IMR-90 (cell line): ENCODE measurements around the gene PAX5. TPM values are rescaled to one million over a fixed set of nuclear protein-coding genes. Genes with fewer than 3 reads are reported as not detected.

Experiments
- ATAC-seq: fragments of 200-7000 bp; cut with Tn5 transposase; 2 replicates; pipeline ENCODE4 v1.9.1; 2020; ENCODE audit warnings: low read depth, mild to moderate bottlenecking, moderate library complexity
- BruUV-seq: library from RNA; stranded (reverse); fragments of 400-500 nt; replicated peaks from 2 replicates; lab custom pipeline; 2021; lab: Mats Ljungman, UMichigan
- CTCF ChIA-PET: fragments of 300-600 bp; formaldehyde crosslinking; extraction: SDS; loops from one replicate; lab custom pipeline; 2021; ENCODE audit warnings: antibody characterized with exemption; lab: Yijun Ruan, JAX
- POLR2A ChIA-PET: fragments of 300-600 bp; sonication (Branson Sonifier 250); formaldehyde crosslinking; loops from one replicate; lab custom pipeline; 2022; ENCODE audit warnings: antibody characterized with exemption; ENCODE audit not compliant: unreplicated experiment; lab: Charles Lee
- DNase-seq: peaks from one replicate; pipeline ENCODE4 v3.0.0; 2013
- H2AFZ ChIP-seq: replicated peaks from 2 replicates; pipeline ENCODE3; 2013; ENCODE audit warnings: low read length, mild to moderate bottlenecking; ENCODE audit not compliant: poor library complexity
- H2AK5ac ChIP-seq: 2 replicates; pipeline ENCODE4 v1.6.1; 2013; ENCODE audit warnings: low read depth, low read length, inconsistent platforms
- H2AK9ac ChIP-seq: replicated peaks from 2 replicates; pipeline ENCODE3; 2013; ENCODE audit warnings: mild to moderate bottlenecking, low read depth, low read length, moderate library complexity; ENCODE audit not compliant: poor library complexity
- H2BK120ac ChIP-seq: 2 replicates; pipeline ENCODE4 v1.6.1; 2013; ENCODE audit warnings: low read depth, low read length, inconsistent platforms
- H2BK15ac ChIP-seq: 3 replicates; pipeline ENCODE4 v1.6.1; 2013; ENCODE audit warnings: low read depth, low read length, inconsistent platforms
- H2BK20ac ChIP-seq: 2 replicates; pipeline ENCODE4 v1.6.1; 2013; ENCODE audit warnings: low read depth, mild to moderate bottlenecking, inconsistent platforms, low read length, moderate library complexity
- H2BK5ac ChIP-seq: 2 replicates; pipeline ENCODE4 v1.6.1; 2013; ENCODE audit warnings: mild to moderate bottlenecking, low read depth, low read length, inconsistent platforms; ENCODE audit not compliant: poor library complexity, severe bottlenecking
- H3K14ac ChIP-seq: replicated peaks from 2 replicates; pipeline ENCODE4 v1.6.1; 2013; ENCODE audit warnings: low read depth, low read length, inconsistent platforms
- H3K18ac ChIP-seq: 2 replicates; pipeline ENCODE4 v1.6.1; 2013; ENCODE audit warnings: low read depth, low read length, control low read depth
- H3K23ac ChIP-seq: 2 replicates; pipeline ENCODE4 v1.6.1; 2013; ENCODE audit warnings: low read depth, low read length, inconsistent platforms
- H3K27ac ChIP-seq: 2 replicates; pipeline ENCODE4 v1.5.1; 2013; ENCODE audit warnings: mild to moderate bottlenecking, control low read depth, low read length; ENCODE audit not compliant: insufficient read depth
- H3K27me3 ChIP-seq: 2 replicates; pipeline ENCODE4 v1.6.1; 2013; ENCODE audit warnings: low read length; ENCODE audit not compliant: control insufficient read depth, insufficient read depth
- H3K36me3 ChIP-seq: 2 replicates; pipeline ENCODE4 v1.6.1; 2013; ENCODE audit warnings: low read length, mixed read lengths; ENCODE audit not compliant: control insufficient read depth, insufficient read depth
- H3K4ac ChIP-seq: 2 replicates; pipeline ENCODE4 v1.6.1; 2013; ENCODE audit warnings: low read depth, low read length, inconsistent platforms
- H3K4me1 ChIP-seq: 2 replicates; pipeline ENCODE4 v1.6.1; 2013; ENCODE audit warnings: low read length, mixed read lengths; ENCODE audit not compliant: control insufficient read depth, insufficient read depth
- H3K4me2 ChIP-seq: 2 replicates; pipeline ENCODE4 v1.6.1; 2013; ENCODE audit warnings: low read depth, mild to moderate bottlenecking, control low read depth, low read length, moderate library complexity
- H3K4me3 ChIP-seq: 2 replicates; pipeline ENCODE4 v1.5.1; 2013; ENCODE audit warnings: low read depth, mild to moderate bottlenecking, control low read depth, low read length, moderate library complexity; ENCODE audit not compliant: insufficient read depth
- H3K56ac ChIP-seq: 2 replicates; pipeline ENCODE4 v1.6.1; 2013; ENCODE audit warnings: low read length, inconsistent platforms; ENCODE audit not compliant: insufficient read depth; ENCODE audit errors: extremely low read depth
- H3K79me1 ChIP-seq, 2 experiments: 2 replicates each; pipeline ENCODE4 v1.6.1; 2013; ENCODE audit warnings: low read length in 2 of 2, inconsistent platforms in 1 of 2, low read depth in 1 of 2
- H3K9ac ChIP-seq: 2 replicates; pipeline ENCODE4 v1.6.1; 2013; ENCODE audit warnings: low read depth, low read length, control low read depth
- H3K9me1 ChIP-seq: 2 replicates; pipeline ENCODE4 v1.6.1; 2013; ENCODE audit warnings: low read length, inconsistent platforms; ENCODE audit not compliant: insufficient read depth
- H3K9me3 ChIP-seq: 2 replicates; pipeline ENCODE4 v1.6.1; 2013; ENCODE audit warnings: low read length; ENCODE audit not compliant: control insufficient read depth, insufficient read depth
- H4K20me1 ChIP-seq: 2 replicates; pipeline ENCODE4 v1.6.1; 2013; ENCODE audit warnings: low read length, inconsistent platforms; ENCODE audit not compliant: insufficient read depth
- H4K5ac ChIP-seq: 2 replicates; pipeline ENCODE4 v1.6.1; 2013; ENCODE audit warnings: mild to moderate bottlenecking, low read depth, low read length, control low read depth
- H4K8ac ChIP-seq, 2 experiments: 2 replicates each; pipeline ENCODE4 v1.6.1; 2013; ENCODE audit warnings: low read depth in 2 of 2, low read length in 2 of 2, control low read depth in 1 of 2, inconsistent platforms in 1 of 2
- H4K91ac ChIP-seq: 2 replicates; pipeline ENCODE4 v1.6.1; 2013; ENCODE audit warnings: low read depth, low read length, inconsistent platforms; ENCODE audit not compliant: insufficient read depth
- BHLHE40 ChIP-seq: fragments of 150-350 bp; IDR thresholded peaks from 2 replicates; pipeline ENCODE4 v1.6.1; 2016; ENCODE audit warnings: mild to moderate bottlenecking, low read depth, low read length
- CEBPB ChIP-seq: IDR thresholded peaks from 2 replicates; pipeline ENCODE4 v1.6.1; 2012; ENCODE audit warnings: low read depth, low read length, improper control_type of control experiment
- CTCF ChIP-seq: conservative IDR thresholded peaks from 2 replicates; pipeline ENCODE4 v1.5.1; 2012; ENCODE audit warnings: mild to moderate bottlenecking, low read depth, low read length, improper control_type of control experiment
- FOS ChIP-seq: fragments of 150-350 bp; IDR thresholded peaks from 2 replicates; pipeline ENCODE4 v1.6.1; 2016; ENCODE audit warnings: low read depth, low read length
- MAZ ChIP-seq: IDR thresholded peaks from 2 replicates; pipeline ENCODE4 v1.6.1; 2012; ENCODE audit warnings: low read depth, mild to moderate bottlenecking, low read length, improper control_type of control experiment, moderate library complexity, borderline replicate concordance
- MXI1 ChIP-seq: IDR thresholded peaks from 2 replicates; pipeline ENCODE4 v1.6.1; 2012; ENCODE audit warnings: low read depth, mild to moderate bottlenecking, low read length, moderate library complexity, borderline replicate concordance
- POLR2A ChIP-seq: IDR thresholded peaks from 2 replicates; pipeline ENCODE4 v1.6.1; 2012; ENCODE audit warnings: mild to moderate bottlenecking, low read depth, low read length
- RAD21 ChIP-seq: IDR thresholded peaks from 2 replicates; pipeline ENCODE4 v1.6.1; 2012; ENCODE audit warnings: low read length, improper control_type of control experiment
- RFX5 ChIP-seq: IDR thresholded peaks from 2 replicates; pipeline ENCODE4 v1.8.0; 2012; ENCODE audit warnings: low read depth, mild to moderate bottlenecking, low read length, moderate library complexity
- SMC3 ChIP-seq: fragments of 150-350 bp; IDR thresholded peaks from 2 replicates; pipeline ENCODE4 v1.6.1; 2016; ENCODE audit warnings: low read depth, mild to moderate bottlenecking, antibody characterized with exemption, low read length, moderate library complexity
- WGBS, 2 experiments: methylation state at CpG; one replicate each; pipeline versions ENCODE4 v1.1.5 to v1.1.7; 2013; ENCODE audit warnings: missing lambda C conversion rate in 2 of 2; ENCODE audit not compliant: insufficient read length in 1 of 2; ENCODE audit errors: extremely low coverage in 2 of 2; 5-methylcytosine and 5-hydroxymethylcytosine counted together
- dilution Hi-C: fragments of 300-500 bp; cut with HindIII; formaldehyde crosslinking; loops from one replicate; pipeline ENCODE4 v1.14.3; 2018; ENCODE audit warnings: low sequenced_read_pairs; ENCODE audit not compliant: unreplicated experiment
- in situ Hi-C: fragments of 300-500 bp; cut with MboI; formaldehyde crosslinking; loops from 3 replicates; pipeline ENCODE4 v1.14.3; 2019; ENCODE audit warnings: low sequenced_read_pairs, inconsistent platforms, mixed read lengths
- intact Hi-C: fragments of 100-400 bp; cut with micrococcal nuclease; formaldehyde crosslinking; loops from 2 replicates; pipeline ENCODE4 v1.10.0; 2022
- polyA plus RNA-seq, 3 experiments: library from polyadenylated mRNA; depleted of rRNA; stranded (reverse); fragments of >200 nt; gene quantifications; 2 replicates each; pipeline ENCODE4 v1.2.3, GENCODE V29; 2012; ENCODE audit warnings: low replicate concordance in 1 of 3
- total RNA-seq: library from RNA; depleted of rRNA; stranded (reverse); fragments of >200 nt; gene quantifications from 2 replicates; pipeline ENCODE4 v1.2.3, GENCODE V29; 2012

PAX5 gene
- total and polyA plus RNA-seq, 2 of the 4 experiments (the other 2 are of a cell fraction): not detected

- no peak overlapping the region for H3K4me3 ChIP-seq
- H2AK9ac ChIP-seq: no peak overlapping the region
- intact Hi-C loops (no loop called here), in situ Hi-C loops (no loop called here), dilution Hi-C loops (no loop called here)
- WGBS, 2 experiments: 0% methylated on average over 1 of the region's 9 CpGs; no CpG with 5 or more reads in 1 of the 2 experiments
- H3K18ac ChIP-seq: no peak overlapping the region
- no peak overlapping the region for H3K56ac ChIP-seq
- H3K4me1 ChIP-seq: no peaks in the 10 kb centered on the region
- H2BK20ac ChIP-seq: no peak overlapping the region
- no peak for ATAC-seq
- peaks cover 72% of the 10 kb centered on the region for H3K27me3 ChIP-seq
- CTCF ChIA-PET: no interaction called here
- POLR2A ChIA-PET: no interaction called here
- no peak for DNase-seq
- H4K5ac ChIP-seq: no peak overlapping the region
- H3K27ac ChIP-seq: no peak overlapping the region
- H2BK5ac ChIP-seq: no peak overlapping the region
- TF ChIP-seq POLR2A (no peak), RFX5 (no peak), CTCF (no peak), RAD21 (no peak), MXI1 (no peak), MAZ (no peak), SMC3 (no peak), BHLHE40 (no peak), CEBPB (no peak), FOS (no peak)
- H2BK120ac ChIP-seq: no peak overlapping the region
- no peak overlapping the region for H2AFZ ChIP-seq
- no peak overlapping the region for H2BK15ac ChIP-seq
- no peaks in the 10 kb centered on the region for H4K20me1 ChIP-seq
- no peaks in the 10 kb centered on the region for H3K36me3 ChIP-seq
- no peak overlapping the region for H3K4me2 ChIP-seq
- no peak overlapping the region for H4K91ac ChIP-seq
- H3K9ac ChIP-seq: no peak overlapping the region
- H3K79me1 ChIP-seq: no peaks in the 10 kb centered on the region
- H3K4ac ChIP-seq: no peak overlapping the region
- no TSS peak for BruUV-seq
- H4K8ac ChIP-seq: no peak overlapping the region
- no peaks in the 10 kb centered on the region for H3K9me3 ChIP-seq
- no peak overlapping the region for H3K14ac ChIP-seq
- no peaks in the 10 kb centered on the region for H3K9me1 ChIP-seq
- no peak overlapping the region for H2AK5ac ChIP-seq
- no peak overlapping the region for H3K23ac ChIP-seq
Observed at GRCh38 chr9:37001459-37001858, 32.6 kb downstream of the PAX5 start.
